Measurements from ENCODE around the gene CARTPT. TPM values are rescaled to one million over a fixed set of nuclear protein-coding genes. Genes with fewer than 3 reads are reported as not detected.

The CARTPT gene
- total RNA-seq (not detected), polyA plus RNA-seq (ENCODE audit: insufficient read depth, low read depth, low replicate concordance) (not detected)
- long read RNA-seq, donor 1 = 0 reads
- long read RNA-seq, donor 2 = 0 reads
- long read RNA-seq, donor 3 = 0 reads
- long read RNA-seq, donor 4 = 0 reads
- long read RNA-seq, donor 5 = 0 reads
- long read RNA-seq, donor 6 = 0 reads
- long read RNA-seq, donor 7 = 0 reads
- long read RNA-seq, donor 8 = 0 reads
- long read RNA-seq, donor 9 = 0 reads
- long read RNA-seq, donor 10 = 0 reads

GRCh38 chr5:71719063-71719964, at the start of gene CARTPT:
Gene CARTPT (plus strand): TSS chr5:71719275. CDS start chr5:71719294, 19 bp downstream.
- FAIRE-seq (no peak), DNase-seq (peak in 4 of 5 donors; percentile 62 to 84 (median 81))
- H3K27me3 ChIP-seq (ENCODE audit: control insufficient read depth, insufficient read depth, low read length) = no peaks in the 10 kb centered on the region
- no peaks in the 10 kb centered on the region for H3K4me1 ChIP-seq (ENCODE audit: control insufficient read depth in 2 of 3, insufficient read depth in 2 of 3, low read depth in 1 of 3, low read length in 3 of 3)
- H3K27ac ChIP-seq (ENCODE audit: low read depth in 2 of 2, low read length in 2 of 2) = no peak within 1 kb of the TSS
- intact Hi-C loops (cut with DNase I) = no loop called here
- no peak for TF ChIP-seq CTCF (IDR thresholded peaks at IDR 0.05; ENCODE audit: borderline replicate concordance, extremely low read depth, insufficient read depth)
- H3K9ac ChIP-seq (ENCODE audit: low read length in 3 of 3) = no peak within 1 kb of the TSS
- H3K4me3 ChIP-seq (ENCODE audit: low read length in 3 of 3) = no peak within 1 kb of the TSS
- no peaks in the 10 kb centered on the region for H3K9me3 ChIP-seq (ENCODE audit: control insufficient read depth in 2 of 3, insufficient read depth in 1 of 3, low read length in 3 of 3)
- H3K36me3 ChIP-seq (ENCODE audit: control insufficient read depth in 2 of 3, insufficient read depth in 3 of 3, low read length in 3 of 3) = no peaks in the 10 kb centered on the region

- no peak for FAIRE-seq
- no peaks in the 10 kb centered on the region for H3K36me3 ChIP-seq (ENCODE audit: control insufficient read depth in 2 of 3, insufficient read depth in 3 of 3, low read length in 3 of 3)
- no peak for DNase-seq
- H3K4me1 ChIP-seq (ENCODE audit: control insufficient read depth in 2 of 3, insufficient read depth in 2 of 3, low read depth in 1 of 3, low read length in 3 of 3) = no peaks in the 10 kb centered on the region
- H3K27ac ChIP-seq (ENCODE audit: low read depth in 2 of 2, low read length in 2 of 2) = no peak overlapping the region
- H3K4me3 ChIP-seq (ENCODE audit: low read length in 3 of 3) = no peak overlapping the region
- TF ChIP-seq CTCF (IDR thresholded peaks at IDR 0.05; ENCODE audit: borderline replicate concordance, extremely low read depth, insufficient read depth) = no peak
- intact Hi-C loops (cut with DNase I) = no loop called here
- H3K9ac ChIP-seq (ENCODE audit: low read length in 3 of 3) = no peak overlapping the region
- H3K9me3 ChIP-seq (ENCODE audit: control insufficient read depth in 2 of 3, insufficient read depth in 1 of 3, low read length in 3 of 3) = no peaks in the 10 kb centered on the region
- H3K27me3 ChIP-seq (ENCODE audit: control insufficient read depth, insufficient read depth, low read length) = no peaks in the 10 kb centered on the region
Measured at GRCh38 chr5:71677977-71678376, 41.1 kb upstream of the CARTPT start.

GRCh38 chr5:71679714-71680113, 39.4 kb upstream of the CARTPT start:
- H3K36me3 ChIP-seq (ENCODE audit: control insufficient read depth in 2 of 3, insufficient read depth in 3 of 3, low read length in 3 of 3) = no peaks in the 10 kb centered on the region
- intact Hi-C loops (cut with DNase I) = no loop called here
- H3K4me1 ChIP-seq (ENCODE audit: control insufficient read depth in 2 of 3, insufficient read depth in 2 of 3, low read depth in 1 of 3, low read length in 3 of 3) = no peaks in the 10 kb centered on the region
- no peak for TF ChIP-seq CTCF (IDR thresholded peaks at IDR 0.05; ENCODE audit: borderline replicate concordance, extremely low read depth, insufficient read depth)
- H3K27ac ChIP-seq (ENCODE audit: low read depth in 2 of 2, low read length in 2 of 2) = no peak overlapping the region
- H3K9me3 ChIP-seq (ENCODE audit: control insufficient read depth in 2 of 3, insufficient read depth in 1 of 3, low read length in 3 of 3) = no peaks in the 10 kb centered on the region
- DNase-seq (no peak), FAIRE-seq (no peak)
- no peak overlapping the region for H3K4me3 ChIP-seq (ENCODE audit: low read length in 3 of 3)
- H3K9ac ChIP-seq (ENCODE audit: low read length in 3 of 3) = no peak overlapping the region
- H3K27me3 ChIP-seq (ENCODE audit: control insufficient read depth, insufficient read depth, low read length) = no peaks in the 10 kb centered on the region

Measured in kidney (tissue), 22 donors.